ENCODE data around the gene PRPS1.

The PRPS1 gene

GRCh38 chrX:107627838-107628661 lies at the start of gene PRPS1:
TSS of gene PRPS1 (plus strand) at chrX:107628510. CDS start at chrX:107628629, 119 bp downstream.
- peaks cover 9% of the 10 kb centered on the region for H3K4me1 ChIP-seq (ENCODE audit: control insufficient read depth, insufficient read depth, low read length)
- H3K9ac ChIP-seq (ENCODE audit: low read depth, low read length): peak within 1 kb of the TSS; percentile 93
- no peaks in the 10 kb centered on the region for H3K27me3 ChIP-seq (ENCODE audit: control insufficient read depth, insufficient read depth, low read length)
- H3K36me3 ChIP-seq (ENCODE audit: control insufficient read depth, insufficient read depth, low read length): no peaks in the 10 kb centered on the region
- H3K9me3 ChIP-seq (ENCODE audit: control insufficient read depth, insufficient read depth, low read length): no peaks in the 10 kb centered on the region
- peak within 1 kb of the TSS; percentile 82 for H3K4me3 ChIP-seq (ENCODE audit: low read depth, low read length)

- Histone ChIP-seq H3K4me3 (ENCODE audit: low read depth, low read length) (no peak overlapping the region), H3K9me3 (ENCODE audit: control insufficient read depth, insufficient read depth, low read length) (no peaks in the 10 kb centered on the region), H3K9ac (ENCODE audit: low read depth, low read length) (no peak overlapping the region), H3K27me3 (ENCODE audit: control insufficient read depth, insufficient read depth, low read length) (no peaks in the 10 kb centered on the region), H3K4me1 (ENCODE audit: control insufficient read depth, insufficient read depth, low read length) (no peaks in the 10 kb centered on the region), H3K36me3 (ENCODE audit: control insufficient read depth, insufficient read depth, low read length) (no peaks in the 10 kb centered on the region)
These were observed 48.4 kb upstream of the PRPS1 start for GRCh38 chrX:107579956-107580355.

GRCh38 chrX:107581923-107582322 lies 46.4 kb upstream of the PRPS1 start:
- Histone ChIP-seq H3K9ac (ENCODE audit: low read depth, low read length) (no peak overlapping the region), H3K36me3 (ENCODE audit: control insufficient read depth, insufficient read depth, low read length) (no peaks in the 10 kb centered on the region), H3K4me3 (ENCODE audit: low read depth, low read length) (no peak overlapping the region), H3K27me3 (ENCODE audit: control insufficient read depth, insufficient read depth, low read length) (no peaks in the 10 kb centered on the region), H3K4me1 (ENCODE audit: control insufficient read depth, insufficient read depth, low read length) (no peaks in the 10 kb centered on the region), H3K9me3 (ENCODE audit: control insufficient read depth, insufficient read depth, low read length) (no peaks in the 10 kb centered on the region)

GRCh38 chrX:107589243-107589642 lies 39.1 kb upstream of the PRPS1 start:
- Histone ChIP-seq H3K27me3 (ENCODE audit: control insufficient read depth, insufficient read depth, low read length) (no peaks in the 10 kb centered on the region), H3K4me1 (ENCODE audit: control insufficient read depth, insufficient read depth, low read length) (no peaks in the 10 kb centered on the region), H3K36me3 (ENCODE audit: control insufficient read depth, insufficient read depth, low read length) (no peaks in the 10 kb centered on the region), H3K9me3 (ENCODE audit: control insufficient read depth, insufficient read depth, low read length) (no peaks in the 10 kb centered on the region), H3K9ac (ENCODE audit: low read depth, low read length) (no peak overlapping the region), H3K4me3 (ENCODE audit: low read depth, low read length) (no peak overlapping the region)

GRCh38 chrX:107596651-107597050 lies 31.7 kb upstream of the PRPS1 start:
- Histone ChIP-seq H3K4me1 (ENCODE audit: control insufficient read depth, insufficient read depth, low read length) (peaks cover 7% of the 10 kb centered on the region), H3K27me3 (ENCODE audit: control insufficient read depth, insufficient read depth, low read length) (no peaks in the 10 kb centered on the region), H3K9me3 (ENCODE audit: control insufficient read depth, insufficient read depth, low read length) (no peaks in the 10 kb centered on the region), H3K9ac (ENCODE audit: low read depth, low read length) (no peak overlapping the region), H3K36me3 (ENCODE audit: control insufficient read depth, insufficient read depth, low read length) (peaks cover 5% of the 10 kb centered on the region), H3K4me3 (ENCODE audit: low read depth, low read length) (no peak overlapping the region)

- Histone ChIP-seq H3K27me3 (ENCODE audit: control insufficient read depth, insufficient read depth, low read length) (no peaks in the 10 kb centered on the region), H3K36me3 (ENCODE audit: control insufficient read depth, insufficient read depth, low read length) (peaks cover 5% of the 10 kb centered on the region), H3K9ac (ENCODE audit: low read depth, low read length) (no peak overlapping the region), H3K4me3 (ENCODE audit: low read depth, low read length) (no peak overlapping the region), H3K9me3 (ENCODE audit: control insufficient read depth, insufficient read depth, low read length) (no peaks in the 10 kb centered on the region), H3K4me1 (ENCODE audit: control insufficient read depth, insufficient read depth, low read length) (peaks cover 7% of the 10 kb centered on the region)
These were observed 31.0 kb upstream of the PRPS1 start for GRCh38 chrX:107597264-107597663.

- Histone ChIP-seq H3K36me3 (ENCODE audit: control insufficient read depth, insufficient read depth, low read length) (peaks cover 5% of the 10 kb centered on the region), H3K4me1 (ENCODE audit: control insufficient read depth, insufficient read depth, low read length) (peaks cover 7% of the 10 kb centered on the region), H3K9me3 (ENCODE audit: control insufficient read depth, insufficient read depth, low read length) (no peaks in the 10 kb centered on the region), H3K4me3 (ENCODE audit: low read depth, low read length) (no peak overlapping the region), H3K9ac (ENCODE audit: low read depth, low read length) (no peak overlapping the region), H3K27me3 (ENCODE audit: control insufficient read depth, insufficient read depth, low read length) (no peaks in the 10 kb centered on the region)
These were observed 30.5 kb upstream of the PRPS1 start for GRCh38 chrX:107597791-107598190.

GRCh38 chrX:107599450-107599861 lies 28.9 kb upstream of the PRPS1 start:
- Histone ChIP-seq H3K4me1 (ENCODE audit: control insufficient read depth, insufficient read depth, low read length) (peaks cover 7% of the 10 kb centered on the region), H3K9me3 (ENCODE audit: control insufficient read depth, insufficient read depth, low read length) (no peaks in the 10 kb centered on the region), H3K9ac (ENCODE audit: low read depth, low read length) (no peak overlapping the region), H3K36me3 (ENCODE audit: control insufficient read depth, insufficient read depth, low read length) (peaks cover 5% of the 10 kb centered on the region), H3K4me3 (ENCODE audit: low read depth, low read length) (no peak overlapping the region), H3K27me3 (ENCODE audit: control insufficient read depth, insufficient read depth, low read length) (no peaks in the 10 kb centered on the region)

- Histone ChIP-seq H3K4me3 (ENCODE audit: low read depth, low read length) (no peak overlapping the region), H3K9me3 (ENCODE audit: control insufficient read depth, insufficient read depth, low read length) (no peaks in the 10 kb centered on the region), H3K36me3 (ENCODE audit: control insufficient read depth, insufficient read depth, low read length) (peaks cover 5% of the 10 kb centered on the region), H3K4me1 (ENCODE audit: control insufficient read depth, insufficient read depth, low read length) (peaks cover 7% of the 10 kb centered on the region), H3K9ac (ENCODE audit: low read depth, low read length) (no peak overlapping the region), H3K27me3 (ENCODE audit: control insufficient read depth, insufficient read depth, low read length) (no peaks in the 10 kb centered on the region)
These were observed 27.9 kb upstream of the PRPS1 start for GRCh38 chrX:107600366-107600765.

- H3K27me3 ChIP-seq (ENCODE audit: control insufficient read depth, insufficient read depth, low read length): no peaks in the 10 kb centered on the region
- peaks cover 5% of the 10 kb centered on the region for H3K36me3 ChIP-seq (ENCODE audit: control insufficient read depth, insufficient read depth, low read length)
- H3K9ac ChIP-seq (ENCODE audit: low read depth, low read length): no peak overlapping the region
- H3K4me3 ChIP-seq (ENCODE audit: low read depth, low read length): no peak overlapping the region
- peaks cover 7% of the 10 kb centered on the region for H3K4me1 ChIP-seq (ENCODE audit: control insufficient read depth, insufficient read depth, low read length)
- no peaks in the 10 kb centered on the region for H3K9me3 ChIP-seq (ENCODE audit: control insufficient read depth, insufficient read depth, low read length)
These were observed 27.0 kb upstream of the PRPS1 start for GRCh38 chrX:107601326-107601725.

GRCh38 chrX:107601759-107602158 lies 26.6 kb upstream of the PRPS1 start:
- no peaks in the 10 kb centered on the region for H3K9me3 ChIP-seq (ENCODE audit: control insufficient read depth, insufficient read depth, low read length)
- H3K9ac ChIP-seq (ENCODE audit: low read depth, low read length): no peak overlapping the region
- no peak overlapping the region for H3K4me3 ChIP-seq (ENCODE audit: low read depth, low read length)
- peaks cover 5% of the 10 kb centered on the region for H3K36me3 ChIP-seq (ENCODE audit: control insufficient read depth, insufficient read depth, low read length)
- peaks cover 7% of the 10 kb centered on the region for H3K4me1 ChIP-seq (ENCODE audit: control insufficient read depth, insufficient read depth, low read length)
- no peaks in the 10 kb centered on the region for H3K27me3 ChIP-seq (ENCODE audit: control insufficient read depth, insufficient read depth, low read length)

- no peak overlapping the region for H3K9ac ChIP-seq (ENCODE audit: low read depth, low read length)
- no peaks in the 10 kb centered on the region for H3K9me3 ChIP-seq (ENCODE audit: control insufficient read depth, insufficient read depth, low read length)
- H3K27me3 ChIP-seq (ENCODE audit: control insufficient read depth, insufficient read depth, low read length): no peaks in the 10 kb centered on the region
- H3K36me3 ChIP-seq (ENCODE audit: control insufficient read depth, insufficient read depth, low read length): peaks cover 5% of the 10 kb centered on the region
- peaks cover 7% of the 10 kb centered on the region for H3K4me1 ChIP-seq (ENCODE audit: control insufficient read depth, insufficient read depth, low read length)
- H3K4me3 ChIP-seq (ENCODE audit: low read depth, low read length): no peak overlapping the region
These were observed 25.5 kb upstream of the PRPS1 start for GRCh38 chrX:107602694-107603239.

Measured in iPS-15b (cell line).